H1 (cell line): ENCODE measurements around the gene HBS1L. TPM values are rescaled to one million over a fixed set of nuclear protein-coding genes. Genes with fewer than 3 reads are reported as not detected.

ENCODE experiments used
- EGR1 ChIP-seq: IDR thresholded peaks from 2 replicates; pipeline ENCODE4 v1.6.1; 2011; ENCODE audit warnings: low read depth, low read length, borderline replicate concordance
- polyA plus RNA-seq, 7 experiments: library from polyadenylated mRNA; depleted of rRNA in 3 of 7; stranded (reverse) in 5 of 7; unstranded in 2 of 7; fragments of >200 nt in 5 of 7; fragments of 200-250 nt in 2 of 7; gene quantifications; 1 replicate in 5 of 7; 2 replicates in 1 of 7; 4 replicates in 1 of 7; pipeline versions ENCODE4 v1.2.1 to v1.2.3, GENCODE V29; 2011 to 2013; ENCODE audit warnings: missing spikeins in 2 of 7, mixed read lengths in 2 of 7
- total RNA-seq: library from RNA; stranded (reverse); fragmentation: NEBNext Ultra II Directional; extraction: Animal tissue kit (Norgen Biotek cat#: 25700); gene quantifications from 2 replicates; pipeline ENCODE4 v1.2.1, GENCODE V29; 2021
- TF ChIP-seq, protein P1 (sequence below): fragments of 300-600 bp; sonication (generic); IDR thresholded peaks from 2 replicates; pipeline ENCODE4 v1.7.1; 2012; ENCODE audit warnings: low read length, moderate library complexity, mild to moderate bottlenecking, inconsistent platforms; ENCODE audit not compliant: insufficient replicate concordance

The HBS1L gene
- total and polyA plus RNA-seq, 2 of the 8 experiments (the other 6 are each of a cell fraction or from before 2014, with no cell fraction given): 28.1 to 97.1 TPM

DNA sequence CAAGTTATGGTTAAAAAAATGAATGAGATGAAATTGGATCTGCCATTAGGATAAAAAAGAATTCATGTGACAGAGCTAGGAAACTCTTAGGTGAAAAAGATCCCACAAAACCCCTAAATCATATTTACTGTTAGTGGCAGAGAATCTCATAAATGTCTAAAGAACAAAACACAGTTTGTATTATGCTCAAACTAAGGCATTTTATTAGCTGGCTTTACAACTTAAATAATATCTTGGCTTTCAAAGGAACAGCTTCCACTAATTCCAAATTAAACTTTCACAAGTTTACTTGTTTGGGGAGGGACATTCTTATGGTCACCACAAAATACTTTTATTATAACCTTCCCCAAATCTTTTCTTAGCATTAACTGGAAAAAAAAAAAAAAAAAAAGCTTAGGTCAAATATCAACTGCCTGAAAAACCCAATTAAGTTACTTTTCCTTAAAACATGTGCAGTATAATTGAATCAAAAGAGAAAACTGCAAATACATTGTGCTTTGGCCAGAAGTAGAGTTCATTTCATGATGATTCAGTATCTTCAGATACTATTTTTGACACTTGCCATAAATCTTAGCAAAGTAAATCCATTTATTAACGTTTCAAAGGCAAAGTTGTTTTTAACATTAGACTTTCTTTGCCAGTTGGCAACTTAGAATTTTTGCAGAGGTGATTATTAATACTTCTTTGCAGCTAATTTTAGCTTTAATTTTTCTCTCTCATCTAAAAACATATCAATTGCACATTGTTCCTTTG lies 90.0 kb downstream of the HBS1L start (continued):
- TF ChIP-seq, protein P1, sequence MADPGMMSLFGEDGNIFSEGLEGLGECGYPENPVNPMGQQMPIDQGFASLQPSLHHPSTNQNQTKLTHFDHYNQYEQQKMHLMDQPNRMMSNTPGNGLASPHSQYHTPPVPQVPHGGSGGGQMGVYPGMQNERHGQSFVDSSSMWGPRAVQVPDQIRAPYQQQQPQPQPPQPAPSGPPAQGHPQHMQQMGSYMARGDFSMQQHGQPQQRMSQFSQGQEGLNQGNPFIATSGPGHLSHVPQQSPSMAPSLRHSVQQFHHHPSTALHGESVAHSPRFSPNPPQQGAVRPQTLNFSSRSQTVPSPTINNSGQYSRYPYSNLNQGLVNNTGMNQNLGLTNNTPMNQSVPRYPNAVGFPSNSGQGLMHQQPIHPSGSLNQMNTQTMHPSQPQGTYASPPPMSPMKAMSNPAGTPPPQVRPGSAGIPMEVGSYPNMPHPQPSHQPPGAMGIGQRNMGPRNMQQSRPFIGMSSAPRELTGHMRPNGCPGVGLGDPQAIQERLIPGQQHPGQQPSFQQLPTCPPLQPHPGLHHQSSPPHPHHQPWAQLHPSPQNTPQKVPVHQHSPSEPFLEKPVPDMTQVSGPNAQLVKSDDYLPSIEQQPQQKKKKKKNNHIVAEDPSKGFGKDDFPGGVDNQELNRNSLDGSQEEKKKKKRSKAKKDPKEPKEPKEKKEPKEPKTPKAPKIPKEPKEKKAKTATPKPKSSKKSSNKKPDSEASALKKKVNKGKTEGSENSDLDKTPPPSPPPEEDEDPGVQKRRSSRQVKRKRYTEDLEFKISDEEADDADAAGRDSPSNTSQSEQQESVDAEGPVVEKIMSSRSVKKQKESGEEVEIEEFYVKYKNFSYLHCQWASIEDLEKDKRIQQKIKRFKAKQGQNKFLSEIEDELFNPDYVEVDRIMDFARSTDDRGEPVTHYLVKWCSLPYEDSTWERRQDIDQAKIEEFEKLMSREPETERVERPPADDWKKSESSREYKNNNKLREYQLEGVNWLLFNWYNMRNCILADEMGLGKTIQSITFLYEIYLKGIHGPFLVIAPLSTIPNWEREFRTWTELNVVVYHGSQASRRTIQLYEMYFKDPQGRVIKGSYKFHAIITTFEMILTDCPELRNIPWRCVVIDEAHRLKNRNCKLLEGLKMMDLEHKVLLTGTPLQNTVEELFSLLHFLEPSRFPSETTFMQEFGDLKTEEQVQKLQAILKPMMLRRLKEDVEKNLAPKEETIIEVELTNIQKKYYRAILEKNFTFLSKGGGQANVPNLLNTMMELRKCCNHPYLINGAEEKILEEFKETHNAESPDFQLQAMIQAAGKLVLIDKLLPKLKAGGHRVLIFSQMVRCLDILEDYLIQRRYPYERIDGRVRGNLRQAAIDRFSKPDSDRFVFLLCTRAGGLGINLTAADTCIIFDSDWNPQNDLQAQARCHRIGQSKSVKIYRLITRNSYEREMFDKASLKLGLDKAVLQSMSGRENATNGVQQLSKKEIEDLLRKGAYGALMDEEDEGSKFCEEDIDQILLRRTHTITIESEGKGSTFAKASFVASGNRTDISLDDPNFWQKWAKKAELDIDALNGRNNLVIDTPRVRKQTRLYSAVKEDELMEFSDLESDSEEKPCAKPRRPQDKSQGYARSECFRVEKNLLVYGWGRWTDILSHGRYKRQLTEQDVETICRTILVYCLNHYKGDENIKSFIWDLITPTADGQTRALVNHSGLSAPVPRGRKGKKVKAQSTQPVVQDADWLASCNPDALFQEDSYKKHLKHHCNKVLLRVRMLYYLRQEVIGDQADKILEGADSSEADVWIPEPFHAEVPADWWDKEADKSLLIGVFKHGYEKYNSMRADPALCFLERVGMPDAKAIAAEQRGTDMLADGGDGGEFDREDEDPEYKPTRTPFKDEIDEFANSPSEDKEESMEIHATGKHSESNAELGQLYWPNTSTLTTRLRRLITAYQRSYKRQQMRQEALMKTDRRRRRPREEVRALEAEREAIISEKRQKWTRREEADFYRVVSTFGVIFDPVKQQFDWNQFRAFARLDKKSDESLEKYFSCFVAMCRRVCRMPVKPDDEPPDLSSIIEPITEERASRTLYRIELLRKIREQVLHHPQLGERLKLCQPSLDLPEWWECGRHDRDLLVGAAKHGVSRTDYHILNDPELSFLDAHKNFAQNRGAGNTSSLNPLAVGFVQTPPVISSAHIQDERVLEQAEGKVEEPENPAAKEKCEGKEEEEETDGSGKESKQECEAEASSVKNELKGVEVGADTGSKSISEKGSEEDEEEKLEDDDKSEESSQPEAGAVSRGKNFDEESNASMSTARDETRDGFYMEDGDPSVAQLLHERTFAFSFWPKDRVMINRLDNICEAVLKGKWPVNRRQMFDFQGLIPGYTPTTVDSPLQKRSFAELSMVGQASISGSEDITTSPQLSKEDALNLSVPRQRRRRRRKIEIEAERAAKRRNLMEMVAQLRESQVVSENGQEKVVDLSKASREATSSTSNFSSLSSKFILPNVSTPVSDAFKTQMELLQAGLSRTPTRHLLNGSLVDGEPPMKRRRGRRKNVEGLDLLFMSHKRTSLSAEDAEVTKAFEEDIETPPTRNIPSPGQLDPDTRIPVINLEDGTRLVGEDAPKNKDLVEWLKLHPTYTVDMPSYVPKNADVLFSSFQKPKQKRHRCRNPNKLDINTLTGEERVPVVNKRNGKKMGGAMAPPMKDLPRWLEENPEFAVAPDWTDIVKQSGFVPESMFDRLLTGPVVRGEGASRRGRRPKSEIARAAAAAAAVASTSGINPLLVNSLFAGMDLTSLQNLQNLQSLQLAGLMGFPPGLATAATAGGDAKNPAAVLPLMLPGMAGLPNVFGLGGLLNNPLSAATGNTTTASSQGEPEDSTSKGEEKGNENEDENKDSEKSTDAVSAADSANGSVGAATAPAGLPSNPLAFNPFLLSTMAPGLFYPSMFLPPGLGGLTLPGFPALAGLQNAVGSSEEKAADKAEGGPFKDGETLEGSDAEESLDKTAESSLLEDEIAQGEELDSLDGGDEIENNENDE: no peak
- TF ChIP-seq EGR1: no peak
